ENCODE measurements around the gene TFPI.
"Not testable (repeated sequence)": the region's sequence is repeated elsewhere in the genome, so short reads cannot be mapped to it uniquely, and the experiment has no call there.

DNA sequence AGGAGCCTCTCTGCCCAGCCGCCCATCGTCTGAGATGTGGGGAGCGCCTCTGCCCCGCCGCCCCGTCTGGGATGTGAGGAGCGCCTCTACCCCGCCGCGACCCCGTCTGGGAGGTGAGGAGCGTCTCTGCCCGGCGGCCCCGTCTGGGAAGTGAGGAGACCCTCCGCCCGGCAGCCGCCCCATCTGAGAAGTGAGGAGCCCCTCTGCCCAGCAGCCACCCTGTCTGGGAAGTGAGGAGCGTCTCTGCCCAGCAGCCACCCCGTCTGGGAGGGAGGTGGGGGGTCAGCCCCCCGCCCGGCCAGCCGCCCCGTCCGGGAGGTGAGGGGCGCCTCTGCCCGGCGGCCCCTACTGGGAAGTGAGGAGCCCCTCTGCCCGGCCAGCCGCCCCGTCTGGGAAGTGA, 2.3 kb upstream of the TFPI start:
- TF ChIP-seq, protein P1, sequence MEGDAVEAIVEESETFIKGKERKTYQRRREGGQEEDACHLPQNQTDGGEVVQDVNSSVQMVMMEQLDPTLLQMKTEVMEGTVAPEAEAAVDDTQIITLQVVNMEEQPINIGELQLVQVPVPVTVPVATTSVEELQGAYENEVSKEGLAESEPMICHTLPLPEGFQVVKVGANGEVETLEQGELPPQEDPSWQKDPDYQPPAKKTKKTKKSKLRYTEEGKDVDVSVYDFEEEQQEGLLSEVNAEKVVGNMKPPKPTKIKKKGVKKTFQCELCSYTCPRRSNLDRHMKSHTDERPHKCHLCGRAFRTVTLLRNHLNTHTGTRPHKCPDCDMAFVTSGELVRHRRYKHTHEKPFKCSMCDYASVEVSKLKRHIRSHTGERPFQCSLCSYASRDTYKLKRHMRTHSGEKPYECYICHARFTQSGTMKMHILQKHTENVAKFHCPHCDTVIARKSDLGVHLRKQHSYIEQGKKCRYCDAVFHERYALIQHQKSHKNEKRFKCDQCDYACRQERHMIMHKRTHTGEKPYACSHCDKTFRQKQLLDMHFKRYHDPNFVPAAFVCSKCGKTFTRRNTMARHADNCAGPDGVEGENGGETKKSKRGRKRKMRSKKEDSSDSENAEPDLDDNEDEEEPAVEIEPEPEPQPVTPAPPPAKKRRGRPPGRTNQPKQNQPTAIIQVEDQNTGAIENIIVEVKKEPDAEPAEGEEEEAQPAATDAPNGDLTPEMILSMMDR (IDR thresholded peaks at IDR 0.05; ENCODE audit: insufficient read depth, low read length, poor library complexity, severe bottlenecking) = not testable (repeated sequence)
- TF ChIP-seq EZH2phosphoT487 (conservative IDR thresholded peaks at IDR 0.05; ENCODE audit: low read length) = not testable (repeated sequence)

Measured in SU-DHL-6 (cell line).